Measurements from ENCODE around the gene NACAD.

DNA sequence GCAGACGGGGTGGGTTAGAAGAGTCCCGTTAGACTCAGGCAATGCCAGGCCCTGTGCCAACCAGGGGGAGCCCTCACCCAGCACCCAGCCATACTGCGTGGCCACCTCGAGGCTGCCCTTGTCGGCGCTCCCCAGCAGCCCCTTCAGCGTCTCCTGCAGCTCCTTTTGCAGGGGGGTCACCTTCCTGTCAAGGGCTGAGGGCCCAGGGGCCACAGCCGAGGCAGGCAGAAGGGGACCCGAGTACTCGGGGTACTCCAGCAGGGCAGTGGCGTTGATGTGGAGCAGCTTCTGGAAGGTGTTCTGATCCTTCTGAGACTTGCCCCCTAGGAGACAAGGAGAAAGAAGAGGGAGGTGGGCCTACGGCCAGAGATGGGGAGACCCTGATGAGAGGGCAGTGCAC is 13.0 kb upstream of the NACAD start:
- TF ChIP-seq GATA2 (IDR thresholded peaks at IDR 0.05; ENCODE audit: low read depth, low read length) (no peak), GATA3 (IDR thresholded peaks at IDR 0.05; ENCODE audit: low read depth, low read length) (no peak)

Measured in SH-SY5Y (cell line).